HepG2 (cell line): ENCODE results near the gene RTN4RL2. TPM values are rescaled to one million over a fixed set of nuclear protein-coding genes. Genes with fewer than 3 reads are reported as not detected.

Experiments used
- GABPA ChIP-seq, 2 experiments: IDR thresholded peaks; 2 replicates each; pipeline ENCODE4 v1.6.1; 2011 to 2016; ENCODE audit warnings: low read depth in 2 of 2, low read length in 1 of 2, missing biosample characterization in 1 of 2, missing genetic modification characterization in 1 of 2
- HIC2 ChIP-seq: sonication (generic); formaldehyde crosslinking; IDR thresholded peaks from 2 replicates; pipeline ENCODE4 v1.9.0; 2022; ENCODE audit warnings: low read depth, missing genetic modification reagents
- KIAA2018 ChIP-seq: sonication (generic); formaldehyde crosslinking; IDR thresholded peaks from 2 replicates; pipeline ENCODE4 v1.5.0; 2020; ENCODE audit warnings: mild to moderate bottlenecking, missing genetic modification reagents, borderline replicate concordance
- LRRFIP1 ChIP-seq: sonication (generic); formaldehyde crosslinking; conservative IDR thresholded peaks from 2 replicates; pipeline ENCODE4 v1.4.0; 2020; ENCODE audit warnings: missing genetic modification reagents
- PPARG ChIP-seq: conservative IDR thresholded peaks from 2 replicates; pipeline ENCODE4 v1.6.1; 2016; ENCODE audit warnings: missing biosample characterization, missing genetic modification reagents
- SMAD3 ChIP-seq: sonication (generic); formaldehyde crosslinking; IDR thresholded peaks from 2 replicates; pipeline ENCODE4 v1.4.0; 2020; ENCODE audit warnings: missing genetic modification reagents
- SMARCC2 ChIP-seq: fragments of 450-650 bp; IDR thresholded peaks from 2 replicates; pipeline ENCODE4 v1.6.1; 2017; ENCODE audit warnings: antibody characterized with exemption, mild to moderate bottlenecking
- SUZ12 ChIP-seq: fragments of 150-350 bp; IDR thresholded peaks from 2 replicates; pipeline ENCODE4 v1.6.1; 2014; ENCODE audit warnings: low read depth, low read length
- TRIM22 ChIP-seq: fragments of 450-650 bp; IDR thresholded peaks from 2 replicates; pipeline ENCODE4 v1.6.1; 2017
- ZNF33B ChIP-seq: sonication (generic); formaldehyde crosslinking; IDR thresholded peaks from 2 replicates; pipeline ENCODE4 v1.5.1; 2020; ENCODE audit warnings: mild to moderate bottlenecking, missing genetic modification reagents
- ZNF382 ChIP-seq: sonication (generic); formaldehyde crosslinking; IDR thresholded peaks from 2 replicates; pipeline ENCODE4 v1.5.0; 2020; ENCODE audit warnings: missing genetic modification reagents, mild to moderate bottlenecking, borderline replicate concordance
- ZNF614 ChIP-seq: IDR thresholded peaks from 2 replicates; pipeline ENCODE4 v1.6.1; 2018; ENCODE audit warnings: missing biosample characterization, missing genetic modification reagents, inconsistent platforms, borderline replicate concordance
- ZNF660 ChIP-seq: sonication (generic); formaldehyde crosslinking; IDR thresholded peaks from 2 replicates; pipeline ENCODE4 v1.5.1; 2020; ENCODE audit warnings: mild to moderate bottlenecking, low read depth, missing genetic modification reagents, borderline replicate concordance
- polyA plus RNA-seq, 8 experiments: library from polyadenylated mRNA; depleted of rRNA in 3 of 8; stranded (reverse) in 7 of 8; unstranded in 1 of 8; fragments of >200 nt; fragmentation: Illumina TruSeq in 4 of 8; extraction: Trizol in 4 of 8; gene quantifications; 2 replicates each; pipeline versions ENCODE4 v1.2.1 to v1.2.3, GENCODE V29; 2011 to 2016; ENCODE audit warnings: low read depth in 4 of 8, missing spikeins in 1 of 8, mixed read lengths in 1 of 8; ENCODE audit not compliant: insufficient read depth in 1 of 8
- total RNA-seq, 5 experiments: library from RNA; depleted of rRNA; stranded (reverse); fragments of >200 nt; fragmentation: Illumina TruSeq; extraction: Trizol; gene quantifications; 2 replicates each; pipeline ENCODE4 v1.2.3, GENCODE V29; 2016; ENCODE audit warnings: low read depth in 1 of 5

RTN4RL2 gene
- total and polyA plus RNA-seq, 2 of the 13 experiments (the other 11 are each of a cell fraction or from before 2014, with no cell fraction given): 1.3 to 4.3 TPM

- no peak; the same call in 1 of the 2 replicates for TF ChIP-seq HIC2
- no peak for TF ChIP-seq LRRFIP1 (CRISPR knock-in tag)
- no peak for TF ChIP-seq SMARCC2
- TF ChIP-seq PPARG (CRISPR knock-in tag): no peak
- no peak for TF ChIP-seq ZNF660 (CRISPR knock-in tag)
- no peak for TF ChIP-seq GABPA (IDR thresholded peaks at IDR 0.05; ENCODE audit: low read depth, low read length)
- no peak for TF ChIP-seq GABPA (CRISPR knock-in tag; IDR thresholded peaks at IDR 0.05; ENCODE audit: low read depth)
- TF ChIP-seq SMAD3 (CRISPR knock-in tag): peak; percentile 57; the same call in 1 of the 2 replicates
- no peak for TF ChIP-seq ZNF614 (CRISPR knock-in tag)
- TF ChIP-seq ZNF33B: no peak
- TF ChIP-seq ZNF382 (CRISPR knock-in tag): no peak
- no peak for TF ChIP-seq KIAA2018
- no peak for TF ChIP-seq TRIM22
- TF ChIP-seq SUZ12: no peak
These were observed 55.2 kb downstream of the RTN4RL2 start, which contains the start of gene SLC43A1 (continued) for GRCh38 chr11:57515332-57516060.
